GM19043 (cell line): ENCODE measurements around the gene TBX5.

Experiments
- ATAC-seq: cut with Tn5 transposase; IDR thresholded peaks from one replicate; pipeline ENCODE4 v1.9.1; 2021; ENCODE audit warnings: low read depth; ENCODE audit not compliant: unreplicated experiment

Gene TBX5

GRCh38 chr12:114406984-114407841 lies 1.3 kb upstream of the TBX5 start:
- no peak for ATAC-seq

GRCh38 chr12:114406316-114406983 lies 506 bp upstream of the TBX5 start:
- no peak for ATAC-seq

DNA sequence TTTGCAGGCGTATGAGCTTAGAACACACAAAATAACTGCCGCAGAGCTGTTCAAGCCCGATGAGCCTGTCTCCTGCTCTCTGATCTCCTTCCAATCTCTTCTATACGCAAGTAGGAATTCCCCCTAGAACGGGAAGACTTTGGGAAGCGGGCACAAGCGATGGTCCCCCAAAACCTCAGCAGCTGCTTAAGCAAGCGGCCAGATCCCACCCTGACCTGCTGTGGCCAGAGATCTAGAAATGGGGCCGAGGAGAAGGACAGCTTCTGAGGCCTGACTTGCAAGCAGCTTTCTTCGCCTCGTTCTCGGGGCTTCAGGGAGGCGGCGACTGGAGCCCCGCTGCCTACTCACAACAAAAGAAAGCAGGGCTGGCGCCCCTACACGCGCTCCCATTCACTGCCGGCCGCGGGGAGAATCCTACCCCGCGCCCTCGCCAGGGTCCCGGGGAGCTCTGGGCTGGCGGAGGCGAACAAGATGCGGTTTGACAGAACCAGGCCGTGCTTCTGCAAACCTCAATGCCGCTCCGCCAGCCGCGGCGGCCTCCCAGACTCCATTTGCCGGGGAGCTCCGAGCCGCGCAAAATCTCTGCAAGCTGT lies 922 bp downstream of the TBX5 start:
- ATAC-seq, result no peak

GRCh38 chr12:114404083-114404925 lies 1.6 kb downstream of the TBX5 start:
- ATAC-seq, result no peak

DNA sequence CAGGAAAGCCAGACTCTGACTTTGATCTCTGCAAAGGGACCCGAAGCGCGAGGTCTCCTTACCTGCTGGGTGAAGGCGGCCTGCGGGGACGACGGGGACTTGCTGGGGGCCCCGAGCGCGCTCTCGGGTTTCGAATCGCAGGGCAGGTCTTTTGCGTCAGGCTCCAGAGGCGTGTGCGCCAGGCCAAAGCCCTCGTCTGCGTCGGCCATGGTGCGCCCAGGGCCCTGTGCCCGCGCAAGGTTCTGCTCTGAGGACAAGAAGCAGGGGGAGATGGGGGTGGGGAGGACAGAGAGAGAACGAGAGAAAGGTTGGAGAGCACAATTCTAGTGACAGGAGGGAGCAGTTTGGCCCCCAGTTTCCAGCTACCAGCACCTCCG lies 2.3 kb downstream of the TBX5 start:
- no peak for ATAC-seq

GRCh38 chr12:114403011-114403689 lies 2.8 kb downstream of the TBX5 start:
- ATAC-seq, result no peak

DNA sequence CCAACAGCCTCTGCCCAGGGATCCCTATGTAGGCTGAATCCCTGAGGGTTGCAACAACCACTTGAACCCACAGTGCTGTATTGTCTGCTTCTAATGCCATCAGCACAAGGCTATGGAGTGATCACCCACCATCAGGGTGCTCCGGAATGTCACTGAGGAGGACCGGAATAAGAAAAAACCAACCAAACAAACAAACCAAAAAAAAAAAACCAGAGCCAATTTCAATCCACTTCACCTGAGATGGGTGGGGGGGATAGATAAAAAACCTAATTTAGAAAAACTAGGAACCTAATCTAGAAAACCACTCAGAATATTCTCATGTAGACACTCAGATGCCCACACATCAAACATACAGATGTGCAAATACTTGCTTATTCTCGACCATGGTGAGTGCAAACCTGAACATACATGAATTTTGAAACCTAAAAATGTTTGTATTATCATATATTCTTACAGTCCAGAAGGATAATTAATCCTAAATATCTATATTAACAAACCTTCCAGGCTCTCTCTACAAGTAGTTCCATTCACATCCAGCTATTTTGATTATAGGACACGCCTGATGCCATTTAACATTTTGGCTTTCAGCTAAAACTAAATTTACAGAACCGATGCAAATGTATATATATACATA lies 3.7 kb downstream of the TBX5 start:
- ATAC-seq, result no peak

GRCh38 chr12:114401328-114402083 lies 4.4 kb downstream of the TBX5 start:
- ATAC-seq, result no peak

DNA sequence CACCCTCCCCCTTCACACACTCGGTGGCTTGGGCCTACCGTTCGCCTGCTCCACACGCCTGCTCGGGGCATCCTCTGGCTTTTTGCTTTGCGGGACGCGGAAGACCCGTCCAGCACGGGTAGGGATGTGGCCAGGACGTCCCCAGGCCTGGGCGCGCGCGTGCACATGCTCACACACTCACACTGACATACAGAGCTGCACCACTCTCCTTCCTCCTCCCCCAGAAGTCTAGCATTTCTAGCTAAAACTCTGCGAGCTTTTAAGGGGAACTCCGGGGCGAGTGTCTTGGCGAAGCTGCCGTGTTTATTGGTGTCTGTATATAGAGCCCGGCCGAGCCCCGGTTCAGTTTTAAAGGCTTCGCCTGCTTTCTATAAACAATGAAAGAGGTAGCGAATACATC lies 5.0 kb downstream of the TBX5 start:
- ATAC-seq, result no peak

GRCh38 chr12:114400361-114400811 lies 5.6 kb downstream of the TBX5 start:
- ATAC-seq, result no peak

- ATAC-seq, result no peak
These were observed 6.2 kb downstream of the TBX5 start for GRCh38 chr12:114399664-114400211.

DNA sequence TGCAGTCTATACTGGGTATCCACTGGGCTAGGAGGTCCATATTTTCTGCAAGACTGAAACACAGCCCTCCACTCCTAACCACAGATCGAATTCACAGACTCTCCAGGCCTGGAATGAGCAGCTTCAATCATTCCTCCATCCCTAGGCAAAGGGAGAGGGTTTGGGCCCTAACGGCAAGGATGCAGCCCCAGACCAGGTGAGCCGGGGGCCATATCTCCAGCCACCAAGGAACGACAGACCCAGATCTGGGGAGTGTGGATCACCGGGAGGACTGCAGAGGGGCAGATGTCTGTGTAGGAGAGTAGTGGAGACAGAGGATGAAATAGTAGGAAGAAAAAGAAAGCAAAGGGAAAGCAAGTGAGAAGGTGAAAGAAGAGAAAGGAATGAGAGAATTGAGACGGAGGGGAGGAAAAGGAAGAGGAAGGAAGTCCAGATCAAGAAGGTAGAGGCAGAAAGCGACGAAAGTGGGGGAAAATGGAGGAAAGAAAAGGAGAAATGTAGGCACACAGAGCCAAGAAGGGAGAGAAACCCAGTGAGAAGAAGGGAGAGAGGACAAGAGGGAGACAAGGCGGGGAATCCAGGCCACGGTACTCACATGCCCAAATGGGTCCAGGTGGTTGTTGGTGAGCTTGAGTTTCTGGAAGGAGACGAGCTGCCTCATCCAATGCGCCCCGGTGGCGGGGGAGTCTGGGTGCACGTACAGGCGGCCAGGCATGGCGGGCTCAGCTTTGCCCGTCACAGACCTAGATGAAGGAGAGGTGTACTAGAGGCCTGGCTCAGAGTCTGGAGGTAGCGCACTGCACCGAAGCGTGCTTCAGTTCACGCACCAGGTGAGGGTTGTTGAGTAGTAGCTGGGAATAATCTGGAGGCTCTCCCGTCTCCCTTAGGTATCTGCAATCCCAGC lies 7.7 kb downstream of the TBX5 start:
- no peak for ATAC-seq

DNA sequence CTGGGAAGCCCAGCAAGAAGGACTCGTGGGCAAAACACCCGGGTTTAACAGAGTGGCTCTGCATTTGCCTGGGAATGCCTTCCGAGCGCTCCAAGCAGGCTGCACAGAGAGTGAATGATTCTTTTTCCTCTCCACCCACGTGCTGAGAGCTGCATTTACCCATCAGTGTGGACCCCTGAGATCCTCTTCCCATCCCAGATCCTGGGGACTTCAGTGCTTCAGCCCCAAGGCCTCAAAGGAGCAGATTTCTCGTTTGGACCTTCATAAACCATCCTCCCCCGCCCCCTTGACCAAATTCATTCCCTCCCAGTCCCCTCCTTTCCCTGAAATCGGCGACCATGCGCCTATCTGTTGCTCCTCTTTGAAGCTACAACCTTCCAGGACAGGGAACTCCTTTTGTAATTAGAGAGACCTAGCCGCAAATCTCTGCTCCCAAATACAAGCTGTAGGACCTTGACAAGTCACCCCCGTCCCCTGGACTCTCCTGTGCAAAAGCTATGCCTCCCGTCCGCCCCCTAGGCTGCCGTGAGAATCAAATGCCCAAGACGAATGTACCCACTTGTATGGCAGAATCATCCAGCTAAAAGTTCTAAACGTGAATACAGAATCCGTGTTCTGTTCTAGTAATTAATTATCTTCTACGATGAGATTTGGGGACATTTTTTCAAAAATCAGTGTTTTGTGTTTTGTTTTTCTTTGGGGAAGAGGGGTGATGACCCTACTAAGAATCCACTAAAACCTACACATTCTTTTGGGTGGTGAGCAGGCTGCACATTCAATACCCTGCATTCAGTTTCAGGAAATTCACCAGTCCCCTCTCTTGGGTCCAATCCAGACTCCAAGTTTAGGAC lies 8.8 kb downstream of the TBX5 start:
- no peak for ATAC-seq

DNA sequence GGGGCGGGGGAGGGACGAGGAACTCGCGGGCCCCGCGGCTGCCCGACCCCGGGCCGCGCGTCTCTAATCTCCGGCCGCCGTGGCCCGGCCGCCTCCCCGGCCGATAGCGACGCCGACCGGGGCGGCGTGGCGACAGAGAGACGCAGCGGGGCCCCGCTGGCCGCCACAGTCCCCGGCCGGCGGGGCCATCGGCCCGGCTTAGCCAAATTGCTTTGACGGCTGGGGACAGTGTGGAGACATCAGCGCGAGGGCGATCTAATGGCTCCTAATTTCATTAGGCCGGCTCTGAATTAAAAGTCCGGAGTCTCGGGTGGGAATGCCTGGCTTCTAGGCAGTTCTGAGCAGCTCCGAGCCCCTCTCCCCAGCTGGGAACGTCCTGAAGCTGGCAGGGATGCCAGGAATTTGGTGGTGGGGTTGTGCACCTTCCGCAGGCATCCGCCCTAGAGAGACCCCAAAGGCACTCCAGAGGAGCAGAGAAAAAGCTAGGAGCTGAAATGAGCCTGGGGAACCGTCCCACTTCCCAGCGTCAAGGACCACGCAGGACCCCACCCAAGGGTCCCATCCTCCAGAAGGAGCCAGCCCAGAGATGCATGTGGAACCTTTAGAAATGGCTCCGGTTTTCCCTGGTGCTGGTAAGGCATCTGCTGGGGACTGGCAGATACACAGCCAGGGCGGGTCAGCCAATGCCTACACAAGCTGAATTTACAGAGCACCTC lies 9.6 kb downstream of the TBX5 start:
- no peak for ATAC-seq

GRCh38 chr12:114395755-114396152 lies 10.2 kb downstream of the TBX5 start:
- no peak for ATAC-seq

- no peak for ATAC-seq
These were observed 10.7 kb downstream of the TBX5 start for GRCh38 chr12:114395233-114395632.
